Neural cell (in vitro differentiated cells): ENCODE results near the gene HOXA1.

ENCODE experiments used
- EP300 ChIP-seq: fragments of 450-650 bp; conservative IDR thresholded peaks from 2 replicates; pipeline ENCODE4 v1.6.1; 2014; ENCODE audit warnings: antibody characterized with exemption, mild to moderate bottlenecking, moderate library complexity; ENCODE audit not compliant: poor library complexity, severe bottlenecking
- EZH2 ChIP-seq: fragments of 200-600, 300-800 bp; shearing (Covaris generic), sonication (generic); IDR thresholded peaks from 2 replicates; pipeline ENCODE4 v1.6.1; 2014; ENCODE audit warnings: antibody characterized with exemption, low read length, borderline replicate concordance, mild to moderate bottlenecking; ENCODE audit not compliant: insufficient read depth, poor library complexity, severe bottlenecking
- MXI1 ChIP-seq: fragments of 450-650 bp; conservative IDR thresholded peaks from 2 replicates; pipeline ENCODE4 v1.6.1; 2014; ENCODE audit warnings: antibody characterized with exemption, mild to moderate bottlenecking; ENCODE audit not compliant: poor library complexity, severe bottlenecking
- POLR2AphosphoS5 ChIP-seq: IDR thresholded peaks from 2 replicates; pipeline ENCODE4 v1.6.1; 2012
- SMC3 ChIP-seq: fragments of 450-650 bp; conservative IDR thresholded peaks from 2 replicates; pipeline ENCODE4 v1.6.1; 2014; ENCODE audit warnings: antibody characterized with exemption, mild to moderate bottlenecking, moderate library complexity; ENCODE audit not compliant: poor library complexity
- TF ChIP-seq, protein P1 (sequence below): fragments of 450-650 bp; IDR thresholded peaks from 2 replicates; pipeline ENCODE4 v1.5.1; 2014; ENCODE audit warnings: antibody characterized with exemption, mild to moderate bottlenecking, moderate library complexity; ENCODE audit not compliant: poor library complexity, severe bottlenecking
- TF ChIP-seq, protein P2 (sequence below): IDR thresholded peaks from 2 replicates; pipeline ENCODE4 v1.6.1; 2012; ENCODE audit warnings: borderline replicate concordance

DNA sequence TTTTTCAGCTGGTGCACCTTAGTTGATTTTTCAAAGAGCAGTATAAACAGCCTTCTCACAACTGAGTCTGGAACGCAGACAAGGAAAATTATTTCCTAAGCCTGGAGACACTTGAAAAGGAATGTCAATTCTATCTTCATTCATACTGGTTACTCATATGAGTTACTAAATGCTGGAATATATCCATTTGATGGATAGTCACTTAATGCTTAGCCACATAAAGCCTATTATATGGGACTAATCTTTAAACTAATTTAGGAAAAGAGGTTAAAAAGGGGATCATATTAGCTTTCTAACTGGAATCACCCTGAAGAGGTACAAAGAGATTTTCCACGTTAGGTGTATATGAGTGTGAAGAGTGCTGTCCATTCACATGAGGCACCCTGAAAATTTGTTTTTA, 36.4 kb upstream of the HOXA1 start:
- TF ChIP-seq, protein P1, sequence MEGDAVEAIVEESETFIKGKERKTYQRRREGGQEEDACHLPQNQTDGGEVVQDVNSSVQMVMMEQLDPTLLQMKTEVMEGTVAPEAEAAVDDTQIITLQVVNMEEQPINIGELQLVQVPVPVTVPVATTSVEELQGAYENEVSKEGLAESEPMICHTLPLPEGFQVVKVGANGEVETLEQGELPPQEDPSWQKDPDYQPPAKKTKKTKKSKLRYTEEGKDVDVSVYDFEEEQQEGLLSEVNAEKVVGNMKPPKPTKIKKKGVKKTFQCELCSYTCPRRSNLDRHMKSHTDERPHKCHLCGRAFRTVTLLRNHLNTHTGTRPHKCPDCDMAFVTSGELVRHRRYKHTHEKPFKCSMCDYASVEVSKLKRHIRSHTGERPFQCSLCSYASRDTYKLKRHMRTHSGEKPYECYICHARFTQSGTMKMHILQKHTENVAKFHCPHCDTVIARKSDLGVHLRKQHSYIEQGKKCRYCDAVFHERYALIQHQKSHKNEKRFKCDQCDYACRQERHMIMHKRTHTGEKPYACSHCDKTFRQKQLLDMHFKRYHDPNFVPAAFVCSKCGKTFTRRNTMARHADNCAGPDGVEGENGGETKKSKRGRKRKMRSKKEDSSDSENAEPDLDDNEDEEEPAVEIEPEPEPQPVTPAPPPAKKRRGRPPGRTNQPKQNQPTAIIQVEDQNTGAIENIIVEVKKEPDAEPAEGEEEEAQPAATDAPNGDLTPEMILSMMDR, result no peak
- TF ChIP-seq EP300, result no peak
- no peak for TF ChIP-seq EZH2
- no peak for TF ChIP-seq MXI1
- no peak for TF ChIP-seq POLR2AphosphoS5
- TF ChIP-seq, protein P2, sequence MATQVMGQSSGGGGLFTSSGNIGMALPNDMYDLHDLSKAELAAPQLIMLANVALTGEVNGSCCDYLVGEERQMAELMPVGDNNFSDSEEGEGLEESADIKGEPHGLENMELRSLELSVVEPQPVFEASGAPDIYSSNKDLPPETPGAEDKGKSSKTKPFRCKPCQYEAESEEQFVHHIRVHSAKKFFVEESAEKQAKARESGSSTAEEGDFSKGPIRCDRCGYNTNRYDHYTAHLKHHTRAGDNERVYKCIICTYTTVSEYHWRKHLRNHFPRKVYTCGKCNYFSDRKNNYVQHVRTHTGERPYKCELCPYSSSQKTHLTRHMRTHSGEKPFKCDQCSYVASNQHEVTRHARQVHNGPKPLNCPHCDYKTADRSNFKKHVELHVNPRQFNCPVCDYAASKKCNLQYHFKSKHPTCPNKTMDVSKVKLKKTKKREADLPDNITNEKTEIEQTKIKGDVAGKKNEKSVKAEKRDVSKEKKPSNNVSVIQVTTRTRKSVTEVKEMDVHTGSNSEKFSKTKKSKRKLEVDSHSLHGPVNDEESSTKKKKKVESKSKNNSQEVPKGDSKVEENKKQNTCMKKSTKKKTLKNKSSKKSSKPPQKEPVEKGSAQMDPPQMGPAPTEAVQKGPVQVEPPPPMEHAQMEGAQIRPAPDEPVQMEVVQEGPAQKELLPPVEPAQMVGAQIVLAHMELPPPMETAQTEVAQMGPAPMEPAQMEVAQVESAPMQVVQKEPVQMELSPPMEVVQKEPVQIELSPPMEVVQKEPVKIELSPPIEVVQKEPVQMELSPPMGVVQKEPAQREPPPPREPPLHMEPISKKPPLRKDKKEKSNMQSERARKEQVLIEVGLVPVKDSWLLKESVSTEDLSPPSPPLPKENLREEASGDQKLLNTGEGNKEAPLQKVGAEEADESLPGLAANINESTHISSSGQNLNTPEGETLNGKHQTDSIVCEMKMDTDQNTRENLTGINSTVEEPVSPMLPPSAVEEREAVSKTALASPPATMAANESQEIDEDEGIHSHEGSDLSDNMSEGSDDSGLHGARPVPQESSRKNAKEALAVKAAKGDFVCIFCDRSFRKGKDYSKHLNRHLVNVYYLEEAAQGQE, result no peak
- no peak for TF ChIP-seq SMC3
